ENCODE results near the gene TGFB1.
"Not testable (repeated sequence)": the region's sequence is repeated elsewhere in the genome, so short reads cannot be mapped to it uniquely, and the experiment has no call there.

GRCh38 chr19:41346916-41347315, 6.8 kb downstream of the TGFB1 start:
- not testable (repeated sequence) for TF ChIP-seq CTCF (IDR thresholded peaks at IDR 0.05; ENCODE audit: poor library complexity, severe bottlenecking); POLR2AphosphoS5 (IDR thresholded peaks at IDR 0.05); REST (IDR thresholded peaks at IDR 0.05; ENCODE audit: borderline replicate concordance); EZH2 (IDR thresholded peaks at IDR 0.05; ENCODE audit: borderline replicate concordance, insufficient read depth, low read length, poor library complexity, severe bottlenecking); EP300 (conservative IDR thresholded peaks at IDR 0.05; ENCODE audit: poor library complexity, severe bottlenecking); SMC3 (conservative IDR thresholded peaks at IDR 0.05; ENCODE audit: poor library complexity); RAD21 (conservative IDR thresholded peaks at IDR 0.05)

Data from neural cell (in vitro differentiated cells).